Muscle layer of colon (tissue), 2 donors: Measurements from ENCODE around the gene ATXN2.
"Not testable (repeated sequence)": the region's sequence is repeated elsewhere in the genome, so short reads cannot be mapped to it uniquely, and the experiment has no call there.

Source experiments
- H3K27ac ChIP-seq: one replicate; pipeline ENCODE4 v1.7.0; 2013; ENCODE audit warnings: low read depth, mild to moderate bottlenecking, low read length, moderate library complexity
- H3K27me3 ChIP-seq, 2 donors: one replicate each; pipeline ENCODE4 v1.7.0; 2013; ENCODE audit warnings: low read length in 2 of 2, mild to moderate bottlenecking in 2 of 2; ENCODE audit not compliant: insufficient read depth in 2 of 2, control insufficient read depth in 1 of 2
- H3K36me3 ChIP-seq: one replicate; pipeline ENCODE4 v1.7.0; 2013; ENCODE audit warnings: mild to moderate bottlenecking, low read length; ENCODE audit not compliant: insufficient read depth
- H3K4me1 ChIP-seq: one replicate; pipeline ENCODE4 v1.7.0; 2013; ENCODE audit warnings: mild to moderate bottlenecking, low read length; ENCODE audit not compliant: insufficient read depth
- H3K4me3 ChIP-seq, 2 donors: one replicate each; pipeline ENCODE4 v1.7.0; 2013; ENCODE audit warnings: low read length in 2 of 2, low read depth in 1 of 2, mild to moderate bottlenecking in 1 of 2, moderate library complexity in 1 of 2
- H3K9ac ChIP-seq: one replicate; pipeline ENCODE4 v1.7.0; 2013; ENCODE audit warnings: low read length
- H3K9me3 ChIP-seq: one replicate; pipeline ENCODE4 v1.7.0; 2013; ENCODE audit warnings: mild to moderate bottlenecking, low read length
- donor health status: abdominal sarcoma.
- donor health status: Adenocarcinoma of cecum.

The ATXN2 gene

DNA sequence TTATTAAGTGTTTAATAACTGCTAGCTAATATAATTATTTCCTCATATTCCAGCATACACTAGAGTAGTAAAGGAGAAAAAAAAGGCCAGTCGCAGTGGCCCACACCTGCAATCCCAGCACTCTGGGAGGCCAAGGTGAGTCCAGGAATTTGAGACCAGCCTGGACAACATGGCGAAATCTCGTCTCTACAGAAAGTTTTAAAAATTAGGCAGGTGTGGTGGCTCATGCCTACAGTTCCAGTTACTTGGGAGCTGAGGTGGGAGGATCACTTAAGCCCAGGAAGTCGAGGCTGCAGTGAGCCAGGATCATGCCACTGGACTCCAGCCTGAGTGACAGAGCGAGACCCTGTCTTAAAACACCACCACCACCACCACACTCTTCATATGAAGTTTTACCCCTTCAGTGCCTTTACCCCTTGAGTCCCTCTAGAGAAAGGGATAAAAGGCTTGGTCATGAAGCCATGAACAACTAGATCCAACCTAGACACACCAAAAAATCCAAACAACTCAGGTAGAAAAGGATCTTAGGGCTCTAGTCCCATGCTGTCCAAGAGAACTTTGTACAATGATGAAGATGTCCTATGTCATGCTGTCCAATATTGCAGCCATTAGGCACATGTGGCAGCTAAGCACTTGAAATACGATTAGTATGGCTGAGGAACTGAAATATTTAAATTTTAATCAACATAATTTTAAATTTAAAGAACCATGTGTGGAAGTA is 29.6 kb downstream of the ATXN2 start:
- H3K36me3 ChIP-seq: no peaks in the 10 kb centered on the region
- no peak overlapping the region for H3K27ac ChIP-seq
- H3K27me3 ChIP-seq: no peaks in the 10 kb centered on the region
- no peak overlapping the region for H3K4me3 ChIP-seq
- H3K9ac ChIP-seq: no peak overlapping the region
- H3K4me1 ChIP-seq: peaks cover 15% of the 10 kb centered on the region
- H3K9me3 ChIP-seq: no peaks in the 10 kb centered on the region

DNA sequence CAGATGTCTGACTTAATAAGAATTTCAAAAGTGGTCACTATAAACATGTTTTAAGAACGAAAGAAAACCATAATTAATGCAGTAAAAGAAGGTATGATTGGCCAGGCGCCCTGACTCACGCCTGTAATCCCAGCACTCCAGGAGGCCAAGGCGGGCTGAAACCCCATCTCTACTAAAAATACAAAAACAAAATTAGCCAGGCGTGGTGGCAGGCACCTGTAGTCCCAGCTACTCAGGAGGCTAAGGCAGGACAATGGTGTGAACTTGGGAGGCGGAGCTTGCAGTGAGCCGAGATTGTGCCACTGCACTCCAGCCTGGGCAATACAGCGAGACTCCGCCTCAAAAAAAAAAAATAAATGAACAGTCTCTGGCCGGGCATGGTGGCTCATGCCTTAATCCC is 38.3 kb downstream of the ATXN2 start:
- peaks cover 35% of the 10 kb centered on the region for H3K4me1 ChIP-seq

GRCh38 chr12:111558107-111558376 is 41.1 kb downstream of the ATXN2 start:
- Histone ChIP-seq H3K27me3 (no peaks in the 10 kb centered on the region), H3K4me3 (no peak overlapping the region), H3K27ac (no peak overlapping the region), H3K9me3 (no peaks in the 10 kb centered on the region), H3K36me3 (no peaks in the 10 kb centered on the region), H3K4me1 (peaks cover 28% of the 10 kb centered on the region), H3K9ac (no peak overlapping the region)

More for the DNA sequence above, 38.3 kb downstream of the ATXN2 start:
- not testable (repeated sequence) for H3K9me3 ChIP-seq, H3K36me3 ChIP-seq, H3K9ac ChIP-seq, H3K4me3 ChIP-seq, H3K27me3 ChIP-seq, H3K27ac ChIP-seq

GRCh38 chr12:111557271-111558106 is 41.6 kb downstream of the ATXN2 start:
- Histone ChIP-seq H3K9ac (no peak overlapping the region), H3K4me1 (peaks cover 22% of the 10 kb centered on the region), H3K9me3 (no peaks in the 10 kb centered on the region)

GRCh38 chr12:111556676-111557075 is 42.4 kb downstream of the ATXN2 start:
- Histone ChIP-seq H3K4me1 (peaks cover 18% of the 10 kb centered on the region), H3K27ac (no peak overlapping the region)

More at GRCh38 chr12:111557271-111558106, 41.6 kb downstream of the ATXN2 start:
- Histone ChIP-seq H3K4me3 (no peak overlapping the region), H3K36me3 (no peaks in the 10 kb centered on the region), H3K27me3 (no peaks in the 10 kb centered on the region), H3K27ac (peak overlapping the region; percentile 5)

DNA sequence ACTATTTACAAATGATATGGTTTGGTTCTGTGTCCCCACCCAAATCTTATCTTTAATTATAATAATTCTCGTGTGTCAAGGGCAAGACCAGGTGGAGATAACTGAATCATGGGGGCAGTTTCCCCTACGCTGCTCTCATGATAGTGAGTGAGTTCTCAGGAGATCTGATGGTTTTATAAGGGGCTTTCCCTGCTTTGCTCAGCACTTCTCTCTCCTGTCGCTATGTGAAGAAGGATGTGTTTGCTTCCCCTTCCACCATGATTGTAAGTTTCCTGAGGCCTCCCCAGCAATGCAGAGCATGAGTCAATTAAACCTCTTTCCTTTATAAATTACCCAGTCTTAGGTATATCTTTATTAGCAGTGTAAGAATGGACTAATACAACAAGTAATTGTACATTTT is 43.8 kb downstream of the ATXN2 start:
- not testable (repeated sequence) for H3K27ac ChIP-seq, H3K36me3 ChIP-seq, H3K9me3 ChIP-seq, H3K4me3 ChIP-seq, H3K9ac ChIP-seq, H3K27me3 ChIP-seq
- peaks cover 18% of the 10 kb centered on the region for H3K4me1 ChIP-seq

More at GRCh38 chr12:111556676-111557075, 42.4 kb downstream of the ATXN2 start:
- H3K9ac ChIP-seq: no peak overlapping the region
- no peak overlapping the region for H3K4me3 ChIP-seq
- no peaks in the 10 kb centered on the region for H3K36me3 ChIP-seq
- no peaks in the 10 kb centered on the region for H3K27me3 ChIP-seq
- no peaks in the 10 kb centered on the region for H3K9me3 ChIP-seq

- H3K9me3 ChIP-seq: no peaks in the 10 kb centered on the region
- peaks cover 18% of the 10 kb centered on the region for H3K36me3 ChIP-seq
- no peaks in the 10 kb centered on the region for H3K4me1 ChIP-seq
- H3K4me3 ChIP-seq: no peak overlapping the region
- no peak overlapping the region for H3K9ac ChIP-seq
- no peak overlapping the region for H3K27ac ChIP-seq
- H3K27me3 ChIP-seq: no peaks in the 10 kb centered on the region
Observed at GRCh38 chr12:111546758-111547383, 52.2 kb downstream of the ATXN2 start.

DNA sequence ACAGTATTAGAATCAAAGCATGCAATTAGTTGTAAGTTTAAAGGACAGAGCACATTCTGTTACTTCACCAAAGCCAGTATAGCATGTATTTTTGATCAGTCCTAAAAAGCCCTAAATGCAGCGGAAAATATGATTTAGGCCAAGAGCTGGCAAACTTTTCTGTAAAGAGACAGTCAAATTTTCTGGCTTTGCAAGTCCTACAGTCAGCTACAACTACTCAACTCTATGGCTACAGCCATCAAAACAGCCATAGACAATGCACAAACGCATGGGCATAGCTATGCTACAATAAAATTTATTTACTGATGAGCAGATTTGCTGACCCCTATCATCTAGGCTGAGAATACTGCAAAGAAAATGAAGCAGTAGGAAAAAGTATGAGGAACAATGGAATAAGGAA is 52.9 kb downstream of the ATXN2 start:
- H3K9me3 ChIP-seq: no peaks in the 10 kb centered on the region
- H3K9ac ChIP-seq: no peak overlapping the region
- H3K27ac ChIP-seq: no peak overlapping the region
- no peaks in the 10 kb centered on the region for H3K27me3 ChIP-seq
- peaks cover 18% of the 10 kb centered on the region for H3K36me3 ChIP-seq
- no peaks in the 10 kb centered on the region for H3K4me1 ChIP-seq
- no peak overlapping the region for H3K4me3 ChIP-seq

GRCh38 chr12:111544032-111544431 is 55.1 kb downstream of the ATXN2 start:
- Histone ChIP-seq H3K4me1 (no peaks in the 10 kb centered on the region), H3K9me3 (no peaks in the 10 kb centered on the region), H3K9ac (no peak overlapping the region), H3K27me3 (no peaks in the 10 kb centered on the region), H3K27ac (no peak overlapping the region), H3K36me3 (peaks cover 18% of the 10 kb centered on the region), H3K4me3 (no peak overlapping the region)

DNA sequence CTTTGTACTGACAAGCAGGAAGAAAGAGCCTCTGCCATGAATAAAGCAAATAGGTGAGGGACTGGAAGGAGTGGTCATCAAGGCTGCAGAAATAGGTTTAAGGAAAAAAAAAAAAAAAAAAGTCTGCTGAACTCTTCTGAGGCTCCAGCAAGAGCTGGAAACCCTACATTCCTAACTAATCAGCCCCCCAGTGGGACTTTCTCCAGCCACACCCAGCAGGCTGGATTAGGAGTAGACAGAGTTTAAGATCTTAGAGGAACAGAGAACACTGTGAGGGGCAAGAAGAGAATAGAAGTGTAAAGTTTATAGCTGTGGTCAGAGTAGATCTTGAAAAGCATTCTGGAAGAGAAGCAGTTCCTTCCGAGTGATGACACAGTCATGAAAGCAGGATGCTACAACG is 66.4 kb downstream of the ATXN2 start:
- Histone ChIP-seq H3K27ac (no peak overlapping the region), H3K36me3 (peaks cover 15% of the 10 kb centered on the region), H3K9me3 (no peaks in the 10 kb centered on the region), H3K9ac (no peak overlapping the region), H3K4me1 (no peaks in the 10 kb centered on the region), H3K27me3 (no peaks in the 10 kb centered on the region), H3K4me3 (no peak overlapping the region)

DNA sequence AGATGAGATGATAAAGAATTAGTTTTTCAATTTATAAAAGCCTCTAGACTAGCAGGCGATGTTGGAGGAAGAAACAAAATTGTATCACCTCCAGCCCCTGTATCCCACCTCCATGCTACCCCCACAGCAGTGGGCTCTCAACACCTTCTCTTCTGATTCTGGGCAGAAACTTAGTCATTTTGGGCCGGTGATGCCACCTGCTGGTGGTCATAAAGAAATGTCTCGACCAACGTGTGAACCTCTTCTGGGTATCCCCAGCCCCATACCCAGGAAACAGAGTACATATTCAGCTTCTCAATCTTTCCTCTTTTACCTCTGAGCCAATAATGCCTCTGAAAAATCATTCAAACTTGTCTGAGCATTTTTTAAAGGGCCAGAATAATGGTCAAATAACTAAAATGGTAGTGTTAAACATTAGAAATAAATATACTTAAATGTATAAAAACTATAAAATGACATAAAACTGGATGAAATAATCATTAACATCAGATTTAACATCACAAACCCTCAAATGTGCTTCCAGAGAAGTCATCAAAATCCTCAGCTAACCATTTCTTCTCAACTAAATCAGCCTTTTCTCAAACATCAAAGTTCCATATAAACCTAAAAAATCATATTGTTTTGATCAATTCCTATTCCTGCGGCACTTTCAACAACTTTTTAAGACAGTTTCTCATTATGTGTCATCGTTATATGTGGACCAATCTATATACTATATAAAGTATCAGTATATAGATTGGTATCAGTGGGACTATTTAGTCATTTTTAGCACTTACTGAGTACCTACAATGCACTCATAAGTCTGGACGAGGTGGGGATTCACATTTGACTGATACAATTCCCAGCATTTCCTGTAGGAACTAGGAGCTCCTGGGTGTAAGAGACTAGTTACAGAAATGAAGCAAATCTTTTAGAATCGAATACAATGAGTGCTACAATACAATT is 69.4 kb downstream of the ATXN2 start:
- no peak overlapping the region for H3K4me3 ChIP-seq
- no peak overlapping the region for H3K9ac ChIP-seq
- H3K9me3 ChIP-seq: no peaks in the 10 kb centered on the region
- no peaks in the 10 kb centered on the region for H3K27me3 ChIP-seq
- no peaks in the 10 kb centered on the region for H3K4me1 ChIP-seq
- H3K36me3 ChIP-seq: peaks cover 21% of the 10 kb centered on the region
- no peak overlapping the region for H3K27ac ChIP-seq
